ENCODE measurements around the gene TFCP2L1. TPM values are rescaled to one million over a fixed set of nuclear protein-coding genes. Genes with fewer than 3 reads are reported as not detected.

The TFCP2L1 gene
- total RNA-seq, 2 experiments from 2014 or later = 0.17 to 0.30 TPM

GRCh38 chr2:121247971-121248370 is 37.0 kb downstream of the TFCP2L1 start:
- ATAC-seq (ENCODE audit: poor library complexity) = no peak
- ChIA-PET POLR2A (no interaction called here), CTCF (no interaction called here)
- Mint-ChIP-seq H3K36me3 (ENCODE audit: low read depth) (no peaks in the 10 kb centered on the region), H3K27me3 (peaks cover 5% of the 10 kb centered on the region), H3K4me1 (ENCODE audit: low read depth) (no peaks in the 10 kb centered on the region), H3K4me3 (no peak overlapping the region), H3K9me3 (no peaks in the 10 kb centered on the region), H3K27ac (no peak overlapping the region)
- Histone ChIP-seq H3K4me1 (ENCODE audit: insufficient read depth, low read length) (no peaks in the 10 kb centered on the region), H3K4me3 (ENCODE audit: low read length) (no peak overlapping the region), H3K27ac (ENCODE audit: low read depth in 1 of 2, low read length in 2 of 2) (no peak overlapping the region), H3K27me3 (ENCODE audit: control insufficient read depth in 1 of 2, insufficient read depth in 2 of 2, low read length in 2 of 2) (no peaks in the 10 kb centered on the region), H3K36me3 (ENCODE audit: insufficient read depth, low read length) (no peaks in the 10 kb centered on the region), H3K9me3 (ENCODE audit: control insufficient read depth in 1 of 2, insufficient read depth in 1 of 2, low read length in 2 of 2) (peaks cover 0 to 8% of the 10 kb centered on the region in 2 experiments)
- no peak for DNase-seq
- intact Hi-C loops (cut with DNase I, micrococcal nuclease) = no loop called here
- TF ChIP-seq, protein P1, sequence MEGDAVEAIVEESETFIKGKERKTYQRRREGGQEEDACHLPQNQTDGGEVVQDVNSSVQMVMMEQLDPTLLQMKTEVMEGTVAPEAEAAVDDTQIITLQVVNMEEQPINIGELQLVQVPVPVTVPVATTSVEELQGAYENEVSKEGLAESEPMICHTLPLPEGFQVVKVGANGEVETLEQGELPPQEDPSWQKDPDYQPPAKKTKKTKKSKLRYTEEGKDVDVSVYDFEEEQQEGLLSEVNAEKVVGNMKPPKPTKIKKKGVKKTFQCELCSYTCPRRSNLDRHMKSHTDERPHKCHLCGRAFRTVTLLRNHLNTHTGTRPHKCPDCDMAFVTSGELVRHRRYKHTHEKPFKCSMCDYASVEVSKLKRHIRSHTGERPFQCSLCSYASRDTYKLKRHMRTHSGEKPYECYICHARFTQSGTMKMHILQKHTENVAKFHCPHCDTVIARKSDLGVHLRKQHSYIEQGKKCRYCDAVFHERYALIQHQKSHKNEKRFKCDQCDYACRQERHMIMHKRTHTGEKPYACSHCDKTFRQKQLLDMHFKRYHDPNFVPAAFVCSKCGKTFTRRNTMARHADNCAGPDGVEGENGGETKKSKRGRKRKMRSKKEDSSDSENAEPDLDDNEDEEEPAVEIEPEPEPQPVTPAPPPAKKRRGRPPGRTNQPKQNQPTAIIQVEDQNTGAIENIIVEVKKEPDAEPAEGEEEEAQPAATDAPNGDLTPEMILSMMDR (IDR thresholded peaks at IDR 0.05) = no peak

GRCh38 chr2:121247534-121247933 is 37.5 kb downstream of the TFCP2L1 start:
- no peak overlapping the region for H3K27ac Mint-ChIP-seq
- no peaks in the 10 kb centered on the region for H3K4me1 Mint-ChIP-seq (ENCODE audit: low read depth)
- H3K9me3 Mint-ChIP-seq = no peaks in the 10 kb centered on the region
- Histone ChIP-seq H3K4me3 (ENCODE audit: low read length) (no peak overlapping the region), H3K27me3 (ENCODE audit: control insufficient read depth in 1 of 2, insufficient read depth in 2 of 2, low read length in 2 of 2) (no peaks in the 10 kb centered on the region), H3K9me3 (ENCODE audit: control insufficient read depth in 1 of 2, insufficient read depth in 1 of 2, low read length in 2 of 2) (peaks cover 0 to 8% of the 10 kb centered on the region in 2 experiments), H3K27ac (ENCODE audit: low read depth in 1 of 2, low read length in 2 of 2) (no peak overlapping the region), H3K4me1 (ENCODE audit: insufficient read depth, low read length) (no peaks in the 10 kb centered on the region), H3K36me3 (ENCODE audit: insufficient read depth, low read length) (no peaks in the 10 kb centered on the region)
- intact Hi-C loops (cut with DNase I, micrococcal nuclease) = no loop called here
- no peak for ATAC-seq (ENCODE audit: poor library complexity)
- DNase-seq = no peak
- TF ChIP-seq, protein P1 (IDR thresholded peaks at IDR 0.05) = no peak
- POLR2A ChIA-PET = no interaction called here
- no peaks in the 10 kb centered on the region for H3K36me3 Mint-ChIP-seq (ENCODE audit: low read depth)
- CTCF ChIA-PET = no interaction called here
- H3K4me3 Mint-ChIP-seq = no peak overlapping the region
- peaks cover 5% of the 10 kb centered on the region for H3K27me3 Mint-ChIP-seq

DNA sequence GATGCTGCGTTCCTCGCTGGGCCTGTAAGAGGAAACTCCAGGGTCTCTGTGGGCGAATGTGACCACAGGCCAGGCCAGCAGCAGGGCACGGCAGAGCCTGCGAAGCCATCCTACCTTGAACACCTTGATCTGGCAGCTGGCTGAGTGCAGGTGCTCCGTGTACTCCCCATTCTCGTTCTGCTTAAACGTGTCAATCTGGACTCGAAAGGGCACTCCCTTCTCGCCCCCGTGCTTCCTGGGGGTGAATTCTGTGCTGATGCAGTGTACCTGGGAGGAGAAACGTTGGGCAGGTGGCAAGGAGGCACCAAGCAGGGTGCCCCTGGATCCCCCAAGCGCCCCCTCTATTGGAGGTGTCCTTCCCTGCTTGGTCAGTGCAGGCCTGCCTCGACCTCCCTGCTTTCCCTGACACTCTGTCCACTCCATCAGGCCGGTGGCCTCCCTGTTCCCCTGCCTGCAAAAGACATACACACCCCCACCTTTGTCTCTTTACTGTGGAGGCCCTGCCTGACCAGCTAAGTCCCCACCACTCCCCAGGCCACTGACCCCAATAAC is 38.2 kb downstream of the TFCP2L1 start:
- Mint-ChIP-seq H3K9me3 (no peaks in the 10 kb centered on the region), H3K27ac (no peak overlapping the region), H3K27me3 (no peaks in the 10 kb centered on the region), H3K4me1 (ENCODE audit: low read depth) (no peaks in the 10 kb centered on the region), H3K4me3 (no peak overlapping the region), H3K36me3 (ENCODE audit: low read depth) (no peaks in the 10 kb centered on the region)
- TF ChIP-seq, protein P1 (IDR thresholded peaks at IDR 0.05) = no peak
- no peaks in the 10 kb centered on the region for H3K4me1 ChIP-seq (ENCODE audit: insufficient read depth, low read length)
- ChIA-PET POLR2A (no interaction called here), CTCF (no interaction called here)
- H3K9me3 ChIP-seq (ENCODE audit: control insufficient read depth in 1 of 2, insufficient read depth in 1 of 2, low read length in 2 of 2) = peaks cover 0 to 8% of the 10 kb centered on the region in 2 experiments
- DNase-seq = no peak
- no peaks in the 10 kb centered on the region for H3K36me3 ChIP-seq (ENCODE audit: insufficient read depth, low read length)
- no peak for ATAC-seq (ENCODE audit: poor library complexity)
- H3K27ac ChIP-seq (ENCODE audit: low read depth in 1 of 2, low read length in 2 of 2) = no peak overlapping the region
- intact Hi-C loops (cut with DNase I, micrococcal nuclease) = no loop called here
- H3K4me3 ChIP-seq (ENCODE audit: low read length) = no peak overlapping the region
- H3K27me3 ChIP-seq (ENCODE audit: control insufficient read depth in 1 of 2, insufficient read depth in 2 of 2, low read length in 2 of 2) = no peaks in the 10 kb centered on the region
